NOMO-1 treated with DMSO at 0.1 percent for 48 hours (cell line): ENCODE data around the gene GFER.

Experiments
- DNase-seq: peaks from one replicate; lab custom pipeline; 2025; ENCODE audit not compliant: unreplicated experiment; lab: John Stamatoyannopoulos, UW

The GFER gene

GRCh38 chr16:1990351-1991134, 6.5 kb downstream of the GFER start:
- no peak for DNase-seq

- no peak for DNase-seq
These were observed 7.2 kb downstream of the GFER start for GRCh38 chr16:1991135-1991551.

GRCh38 chr16:1991588-1991947, 7.6 kb downstream of the GFER start:
- no peak for DNase-seq

- DNase-seq = peak; percentile 80
These were observed 8.1 kb downstream of the GFER start for GRCh38 chr16:1991948-1992703.

- no peak for DNase-seq
These were observed 8.8 kb downstream of the GFER start for GRCh38 chr16:1992704-1993317.

- no peak for DNase-seq
These were observed 9.7 kb downstream of the GFER start for GRCh38 chr16:1993731-1994131.

- DNase-seq = no peak
These were observed 13.7 kb downstream of the GFER start for GRCh38 chr16:1997494-1998359.

GRCh38 chr16:1998360-1998835, 14.4 kb downstream of the GFER start:
- no peak for DNase-seq

GRCh38 chr16:1998852-1999801, 15.1 kb downstream of the GFER start:
- DNase-seq = no peak

- DNase-seq = no peak
These were observed 16.0 kb downstream of the GFER start for GRCh38 chr16:1999866-2000514.

- no peak for DNase-seq
These were observed 17.0 kb downstream of the GFER start for GRCh38 chr16:2001035-2001434.

GRCh38 chr16:2001456-2002355, 17.7 kb downstream of the GFER start:
- no peak for DNase-seq

GRCh38 chr16:2002406-2003230, 18.6 kb downstream of the GFER start:
- DNase-seq = no peak

GRCh38 chr16:2003231-2003826, 19.3 kb downstream of the GFER start:
- DNase-seq = no peak

- peak; percentile 73 for DNase-seq
These were observed 20.0 kb downstream of the GFER start for GRCh38 chr16:2003827-2004641.
